GM23338 (cell line): ENCODE measurements around the gene MCAT. TPM values are rescaled to one million over a fixed set of nuclear protein-coding genes. Genes with fewer than 3 reads are reported as not detected.

ENCODE experiments used
- ATAC-seq: fragments of 200-7000 bp; cut with Tn5 transposase; 3 replicates; pipeline ENCODE4 v1.9.1; 2020
- DNase-seq: peaks from one replicate; pipeline ENCODE4 v3.0.0-alpha.2; 2015; ENCODE audit warnings: low spot score
- H2AFZ ChIP-seq: fragments of 200-600 bp; sonication (generic); 2 replicates; pipeline ENCODE4 v1.8.0; 2016; ENCODE audit warnings: antibody characterized with exemption, mild to moderate bottlenecking, moderate library complexity
- H3F3A ChIP-seq: fragments of 200-600 bp; sonication (generic); replicated peaks from 2 replicates; pipeline ENCODE4 v1.8.0; 2017; ENCODE audit warnings: antibody characterized with exemption, mixed run types, low read depth
- H3K27ac ChIP-seq: fragments of 200-600 bp; sonication (generic); 2 replicates; pipeline ENCODE4 v1.6.1; 2016; ENCODE audit warnings: low read depth
- H3K27me3 ChIP-seq: fragments of 200-600 bp; sonication (generic); 2 replicates; pipeline ENCODE4 v1.8.0; 2016; ENCODE audit warnings: mild to moderate bottlenecking, mixed run types, moderate library complexity; ENCODE audit not compliant: insufficient read depth
- H3K36me3 ChIP-seq: fragments of 200-600 bp; sonication (generic); 2 replicates; pipeline ENCODE4 v1.8.0; 2016; ENCODE audit warnings: mild to moderate bottlenecking; ENCODE audit not compliant: insufficient read depth
- H3K4me1 ChIP-seq: fragments of 200-600 bp; sonication (generic); 2 replicates; pipeline ENCODE4 v1.8.0; 2016; ENCODE audit warnings: mild to moderate bottlenecking, moderate library complexity; ENCODE audit not compliant: insufficient read depth
- H3K4me2 ChIP-seq: fragments of 200-600 bp; sonication (generic); 2 replicates; pipeline ENCODE4 v1.7.1; 2017; ENCODE audit warnings: mixed run types
- H3K4me3 ChIP-seq: fragments of 200-600 bp; sonication (generic); 2 replicates; pipeline ENCODE4 v1.6.1; 2016; ENCODE audit warnings: mixed run types
- H3K79me2 ChIP-seq: fragments of 200-600 bp; sonication (generic); replicated peaks from 2 replicates; pipeline ENCODE4 v1.8.0; 2017; ENCODE audit warnings: mild to moderate bottlenecking; ENCODE audit not compliant: insufficient read depth
- H3K9me2 ChIP-seq: fragments of 200-600 bp; sonication (generic); 2 replicates; pipeline ENCODE4 v1.8.0; 2017; ENCODE audit not compliant: insufficient read depth
- H4K20me1 ChIP-seq: fragments of 200-600 bp; sonication (generic); replicated peaks from 2 replicates; pipeline ENCODE4 v1.8.0; 2017; ENCODE audit warnings: mild to moderate bottlenecking; ENCODE audit not compliant: insufficient read depth
- H3K27ac Mint-ChIP-seq: 2 replicates; pipeline ENCODE4 v1.8.0; 2020; ENCODE audit warnings: inconsistent platforms, mild to moderate bottlenecking, moderate library complexity, mixed read lengths
- H3K27me3 Mint-ChIP-seq: 3 replicates; pipeline ENCODE4 v1.8.0; 2022; ENCODE audit warnings: low read depth, mild to moderate bottlenecking, moderate library complexity, mixed read lengths, inconsistent platforms; ENCODE audit not compliant: insufficient read depth, poor library complexity
- H3K36me3 Mint-ChIP-seq: 3 replicates; pipeline ENCODE4 v1.8.0; 2021; ENCODE audit warnings: low read depth, mild to moderate bottlenecking, inconsistent platforms, moderate library complexity, mixed read lengths
- H3K4me1 Mint-ChIP-seq: 3 replicates; pipeline ENCODE4 v1.8.0; 2020; ENCODE audit warnings: mild to moderate bottlenecking, inconsistent platforms, mixed read lengths
- H3K4me3 Mint-ChIP-seq: 3 replicates; pipeline ENCODE4 v1.8.0; 2021; ENCODE audit warnings: moderate library complexity, mild to moderate bottlenecking, inconsistent platforms, mixed read lengths
- H3K9me3 Mint-ChIP-seq: 3 replicates; pipeline ENCODE4 v1.8.0; 2020; ENCODE audit warnings: moderate library complexity, mild to moderate bottlenecking, inconsistent platforms, mixed read lengths
- CTCF ChIP-seq, 2 experiments: fragments of 200-600 bp in 1 of 2; sonication (generic) in 1 of 2; conservative IDR thresholded peaks; 2 replicates each; pipeline versions ENCODE4 v1.5.1 to v1.6.1; 2016 to 2017; ENCODE audit warnings: antibody characterized with exemption in 2 of 2, low read depth in 2 of 2, mild to moderate bottlenecking in 2 of 2, moderate library complexity in 1 of 2
- EZH2phosphoT487 ChIP-seq: fragments of 200-600 bp; sonication (generic); IDR thresholded peaks from one replicate; pipeline ENCODE4 v1.8.1; 2018; ENCODE audit warnings: antibody characterized with exemption; ENCODE audit not compliant: unreplicated experiment
- ZNF462 ChIP-seq: fragments of 250-450 bp; sonication (Bioruptor Pico); IDR thresholded peaks from 2 replicates; pipeline ENCODE4 v1.5.0; 2020; ENCODE audit warnings: mild to moderate bottlenecking, moderate library complexity
- polyA plus RNA-seq: library from polyadenylated mRNA; unstranded; fragments of >200 nt; fragmentation: Nextera tagmentation; extraction: Ambion mirVana; gene quantifications from 2 replicates; pipeline ENCODE4 v1.2.1, GENCODE V29; 2016
- total RNA-seq: library from RNA; depleted of rRNA; stranded (reverse); fragments of >200 nt; shearing (Covaris generic); gene quantifications from 2 replicates; pipeline ENCODE4 v1.2.3, GENCODE V29; 2014

The MCAT gene
- total and polyA plus RNA-seq, 2 experiments from 2014 or later, result 9.7 to 16.9 TPM

DNA sequence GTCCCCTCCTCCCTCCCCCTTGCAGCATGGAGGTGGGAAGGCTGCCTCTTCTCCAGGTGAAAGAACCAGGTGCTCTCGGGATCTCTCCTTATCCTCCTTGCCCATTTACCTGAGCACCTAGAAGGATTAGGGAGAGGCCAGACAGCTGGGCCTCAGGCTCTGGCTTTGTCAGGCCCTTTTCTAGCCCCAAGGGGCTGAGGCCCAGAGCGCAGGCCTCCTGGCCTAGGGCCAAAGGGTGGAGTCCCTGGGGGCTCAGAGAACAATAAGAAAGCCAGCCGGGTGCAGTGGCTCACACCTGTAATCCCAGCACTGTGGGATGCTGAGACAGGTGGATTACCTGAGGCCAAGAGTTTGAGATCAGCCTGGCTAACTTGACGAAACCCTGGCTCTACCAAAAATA is 48.6 kb downstream of the MCAT start (continued):
- no peak for TF ChIP-seq ZNF462 (CRISPR knock-in tag)

DNA sequence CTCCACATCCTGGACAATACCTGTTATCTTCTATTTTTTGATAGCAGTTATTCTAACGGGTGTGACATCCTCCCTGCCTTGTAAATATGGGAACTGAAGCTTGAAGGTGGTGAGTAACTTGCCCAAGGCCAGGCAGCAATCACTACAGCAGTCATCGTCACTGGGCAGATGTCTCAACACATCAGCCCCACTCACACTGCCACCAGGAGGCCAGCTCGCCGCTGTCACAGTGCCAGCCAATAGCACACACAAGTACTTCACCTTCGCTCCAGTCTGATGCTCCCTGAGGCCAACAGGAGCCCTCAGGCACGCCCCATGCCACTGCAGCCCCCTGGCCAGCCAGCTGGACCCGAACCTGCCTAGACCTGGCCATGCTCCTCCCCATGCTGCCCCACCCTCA is 49.1 kb downstream of the MCAT start:
- Histone ChIP-seq H3K36me3 (no peaks in the 10 kb centered on the region), H3K79me2 (no peaks in the 10 kb centered on the region), H4K20me1 (no peaks in the 10 kb centered on the region), H2AFZ (no peak overlapping the region), H3K9me2 (no peaks in the 10 kb centered on the region), H3K4me1 (no peaks in the 10 kb centered on the region), H3K27ac (no peak overlapping the region), H3K4me2 (no peak overlapping the region), H3K27me3 (no peaks in the 10 kb centered on the region), H3K4me3 (no peak overlapping the region), H3F3A (0 out of 2 replicates have a peak, but pooled peaks cover 5% of the 10 kb centered on the region)
- DNase-seq (no peak), ATAC-seq (peak; percentile 12)
- peaks cover 23% of the 10 kb centered on the region for H3K9me3 Mint-ChIP-seq
- peaks cover 11% of the 10 kb centered on the region for H3K36me3 Mint-ChIP-seq
- no peak overlapping the region for H3K4me3 Mint-ChIP-seq
- peaks cover 4% of the 10 kb centered on the region for H3K27me3 Mint-ChIP-seq
- H3K27ac Mint-ChIP-seq, result no peak overlapping the region
- H3K4me1 Mint-ChIP-seq, result no peaks in the 10 kb centered on the region
- TF ChIP-seq EZH2phosphoT487 (no peak), CTCF (conservative IDR thresholded peaks at IDR 0.05; ENCODE audit: low read depth in 2 of 2) (peak in 1 of 2 experiments; percentile 19; a peak in 1 of 4 replicates)
